Neural cell (in vitro differentiated cells): ENCODE measurements around the gene ADGRL3.

Source experiments
- EZH2 ChIP-seq: fragments of 200-600, 300-800 bp; shearing (Covaris generic), sonication (generic); IDR thresholded peaks from 2 replicates; pipeline ENCODE4 v1.6.1; 2014; ENCODE audit warnings: antibody characterized with exemption, low read length, borderline replicate concordance, mild to moderate bottlenecking; ENCODE audit not compliant: insufficient read depth, poor library complexity, severe bottlenecking
- POLR2AphosphoS5 ChIP-seq: IDR thresholded peaks from 2 replicates; pipeline ENCODE4 v1.6.1; 2012
- RAD21 ChIP-seq: fragments of 450-650 bp; conservative IDR thresholded peaks from 2 replicates; pipeline ENCODE4 v1.6.1; 2014; ENCODE audit warnings: antibody characterized with exemption, mild to moderate bottlenecking, moderate library complexity
- TF ChIP-seq, protein P1 (sequence below): fragments of 450-650 bp; IDR thresholded peaks from 2 replicates; pipeline ENCODE4 v1.5.1; 2014; ENCODE audit warnings: antibody characterized with exemption, mild to moderate bottlenecking, moderate library complexity; ENCODE audit not compliant: poor library complexity, severe bottlenecking

- TF ChIP-seq, protein P1, sequence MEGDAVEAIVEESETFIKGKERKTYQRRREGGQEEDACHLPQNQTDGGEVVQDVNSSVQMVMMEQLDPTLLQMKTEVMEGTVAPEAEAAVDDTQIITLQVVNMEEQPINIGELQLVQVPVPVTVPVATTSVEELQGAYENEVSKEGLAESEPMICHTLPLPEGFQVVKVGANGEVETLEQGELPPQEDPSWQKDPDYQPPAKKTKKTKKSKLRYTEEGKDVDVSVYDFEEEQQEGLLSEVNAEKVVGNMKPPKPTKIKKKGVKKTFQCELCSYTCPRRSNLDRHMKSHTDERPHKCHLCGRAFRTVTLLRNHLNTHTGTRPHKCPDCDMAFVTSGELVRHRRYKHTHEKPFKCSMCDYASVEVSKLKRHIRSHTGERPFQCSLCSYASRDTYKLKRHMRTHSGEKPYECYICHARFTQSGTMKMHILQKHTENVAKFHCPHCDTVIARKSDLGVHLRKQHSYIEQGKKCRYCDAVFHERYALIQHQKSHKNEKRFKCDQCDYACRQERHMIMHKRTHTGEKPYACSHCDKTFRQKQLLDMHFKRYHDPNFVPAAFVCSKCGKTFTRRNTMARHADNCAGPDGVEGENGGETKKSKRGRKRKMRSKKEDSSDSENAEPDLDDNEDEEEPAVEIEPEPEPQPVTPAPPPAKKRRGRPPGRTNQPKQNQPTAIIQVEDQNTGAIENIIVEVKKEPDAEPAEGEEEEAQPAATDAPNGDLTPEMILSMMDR = no peak
- TF ChIP-seq RAD21 (no peak), EZH2 (no peak), POLR2AphosphoS5 (no peak)
These were observed 605.1 kb downstream of the ADGRL3 start for GRCh38 chr4:61805227-61805626.
